Memory B cell (primary cell): ENCODE data around the gene EXPH5.

Experiments
- ATAC-seq: fragments of 150-1000 bp; cut with Tn5 transposase; 2 replicates; pipeline ENCODE4 v1.10.0; 2021; ENCODE audit warnings: low read depth, mild to moderate bottlenecking, moderate library complexity
- DNase-seq, 2 donors: peaks; one replicate each; pipeline ENCODE4 v3.0.0; 2022; ENCODE audit warnings: low spot score in 2 of 2
- H3K27ac Mint-ChIP-seq: one replicate; pipeline ENCODE4 v1.8.0; 2022; ENCODE audit warnings: mild to moderate bottlenecking, moderate library complexity, mixed read lengths
- H3K27me3 Mint-ChIP-seq: one replicate; pipeline ENCODE4 v1.8.0; 2022; ENCODE audit warnings: mixed read lengths
- H3K36me3 Mint-ChIP-seq: one replicate; pipeline ENCODE4 v1.8.0; 2022; ENCODE audit warnings: mild to moderate bottlenecking, mixed read lengths
- H3K4me1 Mint-ChIP-seq: one replicate; pipeline ENCODE4 v1.8.0; 2022; ENCODE audit warnings: mixed read lengths
- H3K4me3 Mint-ChIP-seq: one replicate; pipeline ENCODE4 v1.8.0; 2022; ENCODE audit warnings: mild to moderate bottlenecking, moderate library complexity, mixed read lengths
- H3K9me3 Mint-ChIP-seq: one replicate; pipeline ENCODE4 v1.8.0; 2022; ENCODE audit warnings: mixed read lengths

Gene EXPH5

DNA sequence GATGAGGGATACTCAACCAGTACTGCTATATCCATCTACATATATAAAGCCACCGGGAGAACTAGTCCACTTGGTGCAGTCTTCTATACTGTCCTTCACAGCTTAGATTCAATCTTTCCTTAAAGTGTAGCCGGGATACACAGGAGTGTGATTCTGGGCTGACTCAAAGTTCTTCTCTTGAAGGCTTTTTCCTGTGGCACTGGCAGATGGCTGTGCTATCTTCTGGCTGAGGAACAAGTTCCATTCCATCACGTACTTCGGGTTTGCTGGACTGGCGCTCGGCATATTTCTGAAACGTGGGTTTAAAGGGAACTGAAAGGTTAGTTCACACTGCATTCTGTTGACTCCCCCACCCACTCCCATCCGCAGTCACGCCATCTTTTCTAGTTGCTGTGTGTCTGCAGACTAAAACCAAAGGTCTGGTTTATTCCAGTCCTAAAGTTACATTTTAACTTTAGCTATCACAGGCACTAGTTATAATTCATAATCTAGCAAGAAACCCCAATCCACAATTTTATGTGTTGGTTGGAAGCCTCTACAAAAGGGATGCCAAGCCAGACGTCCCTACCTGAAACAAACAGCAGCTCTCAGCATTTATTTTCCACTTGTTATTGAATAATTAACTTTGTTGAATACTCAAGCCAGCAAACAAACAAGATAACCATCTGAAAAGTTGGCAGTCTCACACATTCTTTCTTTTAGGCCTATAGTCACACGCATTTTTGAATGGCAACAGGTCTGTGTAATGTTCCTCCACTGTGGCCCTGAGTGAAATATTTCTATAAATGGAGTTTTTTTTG lies 118.7 kb downstream of the EXPH5 start:
- Mint-ChIP-seq H3K27me3 (no peaks in the 10 kb centered on the region), H3K36me3 (peaks cover 7% of the 10 kb centered on the region), H3K9me3 (no peaks in the 10 kb centered on the region), H3K27ac (peak overlapping the region; percentile 55), H3K4me3 (no peak overlapping the region), H3K4me1 (no peaks in the 10 kb centered on the region)
- no peak for ATAC-seq
- no peak for DNase-seq

- H3K27me3 Mint-ChIP-seq = no peaks in the 10 kb centered on the region
Observed at GRCh38 chr11:108472681-108473080, 120.9 kb downstream of the EXPH5 start.

GRCh38 chr11:108468478-108468864 lies 125.1 kb downstream of the EXPH5 start:
- DNase-seq = no peak
- no peaks in the 10 kb centered on the region for H3K9me3 Mint-ChIP-seq
- H3K4me1 Mint-ChIP-seq = peaks cover 2% of the 10 kb centered on the region
- no peak for ATAC-seq
- H3K36me3 Mint-ChIP-seq = no peaks in the 10 kb centered on the region
- H3K27me3 Mint-ChIP-seq = no peaks in the 10 kb centered on the region
- peak overlapping the region; percentile 32 for H3K4me3 Mint-ChIP-seq
- peak overlapping the region; percentile 99 for H3K27ac Mint-ChIP-seq

More at GRCh38 chr11:108472681-108473080, 120.9 kb downstream of the EXPH5 start:
- Mint-ChIP-seq H3K27ac (no peak overlapping the region), H3K4me3 (no peak overlapping the region), H3K36me3 (peaks cover 7% of the 10 kb centered on the region), H3K9me3 (no peaks in the 10 kb centered on the region), H3K4me1 (peaks cover 2% of the 10 kb centered on the region)
- ATAC-seq (no peak), DNase-seq (no peak)

DNA sequence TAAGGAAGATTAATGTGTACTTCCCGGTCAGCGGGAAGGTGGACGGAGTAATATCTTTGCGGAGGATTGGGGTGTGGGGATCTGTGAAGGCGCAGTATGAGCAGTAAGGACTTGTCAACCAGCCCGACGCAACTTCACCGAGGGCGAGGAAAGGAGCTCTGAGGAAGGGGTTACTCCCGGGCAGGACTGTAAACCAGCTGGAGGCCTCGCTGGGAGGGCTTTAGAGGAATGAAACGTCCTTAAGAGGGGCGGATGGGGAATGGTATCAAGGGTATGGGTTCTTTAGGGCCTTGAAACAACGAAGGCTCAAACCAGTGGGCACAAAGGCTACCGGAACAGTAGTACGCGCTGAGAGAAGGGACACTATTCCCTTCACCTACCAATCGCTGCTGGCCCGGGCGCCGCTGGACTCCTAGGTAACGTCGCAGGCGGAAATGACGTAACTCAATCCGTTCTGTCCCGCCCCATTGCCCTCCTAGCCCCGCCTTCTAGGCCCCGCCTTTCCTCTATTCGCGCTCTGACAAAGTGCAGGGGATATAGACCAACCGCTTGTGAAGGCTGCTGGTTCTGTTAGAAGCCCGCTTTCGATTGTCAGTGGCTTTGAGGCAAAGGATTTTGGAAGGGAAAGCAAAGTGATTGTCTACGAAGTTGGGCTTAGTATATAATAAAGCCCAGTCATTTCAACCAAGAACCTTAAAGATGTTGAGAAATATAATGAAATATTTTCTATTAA lies 126.3 kb downstream of the EXPH5 start, which contains the start of gene C11orf65:
TSS of gene C11orf65 (minus strand) at position 439 of the 733 bp plus-strand sequence. CDS start 5,970 bp downstream, outside the sequence.
- Mint-ChIP-seq H3K4me1 (peaks cover 2% of the 10 kb centered on the region), H3K27ac (peak within 1 kb of the TSS; percentile 99), H3K27me3 (no peaks in the 10 kb centered on the region), H3K36me3 (no peaks in the 10 kb centered on the region), H3K9me3 (no peaks in the 10 kb centered on the region), H3K4me3 (peak within 1 kb of the TSS; percentile 98)
- DNase-seq (peak; percentile 91 to 96), ATAC-seq (peak; percentile 94)

GRCh38 chr11:108466405-108466804 lies 127.2 kb downstream of the EXPH5 start:
- DNase-seq (no peak), ATAC-seq (no peak)
- H3K27me3 Mint-ChIP-seq = no peaks in the 10 kb centered on the region
- H3K9me3 Mint-ChIP-seq = no peaks in the 10 kb centered on the region
- peaks cover 2% of the 10 kb centered on the region for H3K4me1 Mint-ChIP-seq
- peak overlapping the region; percentile 99 for H3K27ac Mint-ChIP-seq
- H3K4me3 Mint-ChIP-seq = peak overlapping the region; percentile 98
- no peaks in the 10 kb centered on the region for H3K36me3 Mint-ChIP-seq
